ENCODE measurements around the gene CPA2. TPM values are rescaled to one million over a fixed set of nuclear protein-coding genes. Genes with fewer than 3 reads are reported as not detected.

Gene CPA2
- total RNA-seq, 5 donors from 2014 or later (not counting 1 experiment from before 2014, with no cell fraction given), result 1.7 to 3.1 (median 2.2) TPM; not detected in 2

DNA sequence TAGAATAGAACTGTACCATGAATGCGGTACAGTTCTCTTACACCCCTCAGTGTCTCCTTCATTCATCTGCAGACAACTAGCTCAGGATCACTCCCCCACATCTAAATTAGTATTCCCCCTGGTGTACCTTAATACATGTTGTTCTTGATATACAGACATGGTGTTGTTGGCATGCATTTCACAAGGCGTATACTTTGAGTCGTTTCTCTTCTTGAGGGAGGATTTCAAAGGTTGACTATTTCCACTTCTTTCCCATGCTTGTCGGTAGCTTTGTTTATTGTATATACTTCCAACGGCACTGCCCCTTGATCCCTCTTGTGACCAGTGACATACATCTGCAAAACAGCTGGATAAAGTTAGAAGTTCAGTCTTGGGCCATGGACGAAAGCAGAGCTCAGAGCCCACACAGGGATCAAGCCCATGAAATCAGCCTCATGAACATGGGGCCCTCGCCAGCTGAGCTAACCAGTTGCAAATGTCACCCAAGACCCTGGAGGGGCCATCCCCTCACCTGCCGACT, 34.9 kb downstream of the CPA2 start:
- Mint-ChIP-seq H3K27ac (no peak overlapping the region), H3K4me3 (no peak overlapping the region), H3K4me1 (peaks cover 0 to 4% (median 0%) of the 10 kb centered on the region in 3 donors), H3K27me3 (peaks cover 0 to 10% of the 10 kb centered on the region in 2 donors), H3K36me3 (no peaks in the 10 kb centered on the region), H3K9me3 (no peaks in the 10 kb centered on the region)
- ChIA-PET CTCF (no interaction called here), POLR2A (no interaction called here)
- Histone ChIP-seq H3K4me1 (ENCODE audit: control insufficient read depth in 1 of 2, extremely low read depth in 1 of 2, insufficient read depth in 2 of 2, low read length in 2 of 2) (no peaks in the 10 kb centered on the region), H3K4me3 (ENCODE audit: control insufficient read depth in 1 of 2, extremely low read depth in 1 of 2, low read length in 1 of 2) (no peak overlapping the region), H3K27me3 (replicated peaks in 1 of 2; ENCODE audit: control insufficient read depth in 2 of 2, extremely low read depth in 1 of 2, insufficient read depth in 2 of 2, low read length in 1 of 2) (peaks cover 0 to 19% of the 10 kb centered on the region in 2 experiments), H3K36me3 (ENCODE audit: control insufficient read depth in 2 of 2, extremely low read depth in 1 of 2, insufficient read depth in 1 of 2, low read length in 1 of 2) (no peaks in the 10 kb centered on the region), H3K27ac (ENCODE audit: low read length) (no peak overlapping the region), H3K9me3 (no peaks in the 10 kb centered on the region)
- no peak for DNase-seq
- ATAC-seq (replicated peaks in 1 of 4), result no peak
- 90% methylated on average over 5 of the region's 8 CpGs for WGBS (ENCODE audit: insufficient coverage)

GRCh38 chr7:130302649-130303048, 36.0 kb downstream of the CPA2 start:
- Histone ChIP-seq H3K27me3 (replicated peaks in 1 of 2; ENCODE audit: control insufficient read depth in 2 of 2, extremely low read depth in 1 of 2, insufficient read depth in 2 of 2, low read length in 1 of 2) (peaks cover 0 to 19% of the 10 kb centered on the region in 2 experiments), H3K36me3 (ENCODE audit: control insufficient read depth in 2 of 2, extremely low read depth in 1 of 2, insufficient read depth in 1 of 2, low read length in 1 of 2) (no peaks in the 10 kb centered on the region), H3K4me3 (ENCODE audit: control insufficient read depth in 1 of 2, extremely low read depth in 1 of 2, low read length in 1 of 2) (no peak overlapping the region), H3K9me3 (no peaks in the 10 kb centered on the region), H3K4me1 (ENCODE audit: control insufficient read depth in 1 of 2, extremely low read depth in 1 of 2, insufficient read depth in 2 of 2, low read length in 2 of 2) (no peaks in the 10 kb centered on the region), H3K27ac (ENCODE audit: low read length) (no peak overlapping the region)
- no peak for ATAC-seq (replicated peaks in 1 of 4)
- no peaks in the 10 kb centered on the region for H3K9me3 Mint-ChIP-seq
- peaks cover 0 to 4% (median 0%) of the 10 kb centered on the region in 3 donors for H3K4me1 Mint-ChIP-seq
- ChIA-PET CTCF (interaction anchor here in 1 of 2 donors (0.5 kb wide), 1 partner anchor 357 kb away, joined by 3 read pairs; no protein-coding TSS in a partner anchor), POLR2A (no interaction called here)
- no peak overlapping the region for H3K4me3 Mint-ChIP-seq
- H3K36me3 Mint-ChIP-seq, result no peaks in the 10 kb centered on the region
- no peak for DNase-seq
- peaks cover 0 to 10% of the 10 kb centered on the region in 2 donors for H3K27me3 Mint-ChIP-seq
- H3K27ac Mint-ChIP-seq, result no peak overlapping the region

DNA sequence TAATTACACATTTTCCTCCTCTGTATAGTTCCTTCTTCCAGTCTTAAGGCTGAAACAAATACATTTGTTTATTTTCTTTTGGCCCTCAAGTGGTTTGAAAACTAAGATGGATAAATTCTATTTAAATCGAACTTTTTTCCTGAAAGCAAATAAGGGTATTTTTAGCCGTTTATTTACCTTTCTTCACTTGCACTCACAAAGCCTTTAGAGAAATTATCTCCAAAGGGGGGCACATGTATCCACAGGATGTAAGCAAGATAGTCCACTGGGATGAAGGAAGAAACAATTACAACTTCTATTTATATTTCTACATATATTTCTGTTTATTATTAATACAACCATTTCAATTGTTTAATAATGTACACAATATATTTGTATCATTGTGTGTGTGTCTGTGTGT, 36.5 kb downstream of the CPA2 start:
- Mint-ChIP-seq H3K9me3 (no peaks in the 10 kb centered on the region), H3K4me1 (peaks cover 0 to 4% (median 0%) of the 10 kb centered on the region in 3 donors), H3K4me3 (no peak overlapping the region), H3K27me3 (peaks cover 0 to 10% of the 10 kb centered on the region in 2 donors), H3K36me3 (no peaks in the 10 kb centered on the region), H3K27ac (no peak overlapping the region)
- DNase-seq (no peak), ATAC-seq (replicated peaks in 1 of 4) (no peak)
- Histone ChIP-seq H3K27ac (ENCODE audit: low read length) (no peak overlapping the region), H3K9me3 (no peaks in the 10 kb centered on the region), H3K4me1 (ENCODE audit: control insufficient read depth in 1 of 2, extremely low read depth in 1 of 2, insufficient read depth in 2 of 2, low read length in 2 of 2) (no peaks in the 10 kb centered on the region), H3K27me3 (replicated peaks in 1 of 2; ENCODE audit: control insufficient read depth in 2 of 2, extremely low read depth in 1 of 2, insufficient read depth in 2 of 2, low read length in 1 of 2) (peaks cover 0 to 15% of the 10 kb centered on the region in 2 experiments), H3K36me3 (ENCODE audit: control insufficient read depth in 2 of 2, extremely low read depth in 1 of 2, insufficient read depth in 1 of 2, low read length in 1 of 2) (no peaks in the 10 kb centered on the region), H3K4me3 (ENCODE audit: control insufficient read depth in 1 of 2, extremely low read depth in 1 of 2, low read length in 1 of 2) (no peak overlapping the region)
- ChIA-PET CTCF (no interaction called here), POLR2A (no interaction called here)
- no CpG with 5 or more reads among the region's 2 CpGs for WGBS (ENCODE audit: insufficient coverage)

DNA sequence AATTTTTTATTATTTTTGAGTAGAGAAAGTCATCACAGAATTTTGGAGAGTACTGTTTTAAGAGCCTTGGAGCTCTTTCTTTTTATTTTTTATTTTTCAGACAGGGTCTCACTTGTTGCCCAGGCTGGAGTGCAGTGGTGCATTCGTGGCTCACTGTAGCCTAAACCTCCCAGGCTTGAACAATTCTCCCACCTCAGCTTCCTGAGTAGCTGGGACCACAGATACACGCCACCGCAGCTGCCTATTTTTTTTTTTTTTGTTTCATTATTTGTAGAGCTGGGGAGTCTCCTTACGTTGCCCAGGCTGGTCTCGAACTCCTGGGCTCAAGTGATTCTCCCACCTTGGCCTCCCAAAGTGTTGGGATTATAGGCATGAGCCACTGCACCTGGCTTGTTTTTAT, 36.9 kb downstream of the CPA2 start:
- no peak overlapping the region for H3K27ac ChIP-seq (ENCODE audit: low read length)
- WGBS (ENCODE audit: insufficient coverage), result no CpG with 5 or more reads among the region's 5 CpGs
- Mint-ChIP-seq H3K27me3 (peaks cover 0 to 10% of the 10 kb centered on the region in 2 donors), H3K27ac (no peak overlapping the region), H3K9me3 (no peaks in the 10 kb centered on the region), H3K36me3 (no peaks in the 10 kb centered on the region), H3K4me3 (no peak overlapping the region), H3K4me1 (peaks cover 0 to 4% (median 0%) of the 10 kb centered on the region in 3 donors)
- POLR2A ChIA-PET, result no interaction called here
- no peaks in the 10 kb centered on the region for H3K4me1 ChIP-seq (ENCODE audit: control insufficient read depth in 1 of 2, extremely low read depth in 1 of 2, insufficient read depth in 2 of 2, low read length in 2 of 2)
- DNase-seq (no peak), ATAC-seq (replicated peaks in 1 of 4) (no peak)
- H3K27me3 ChIP-seq (replicated peaks in 1 of 2; ENCODE audit: control insufficient read depth in 2 of 2, extremely low read depth in 1 of 2, insufficient read depth in 2 of 2, low read length in 1 of 2), result peaks cover 0 to 15% of the 10 kb centered on the region in 2 experiments
- no peaks in the 10 kb centered on the region for H3K36me3 ChIP-seq (ENCODE audit: control insufficient read depth in 2 of 2, extremely low read depth in 1 of 2, insufficient read depth in 1 of 2, low read length in 1 of 2)
- no peaks in the 10 kb centered on the region for H3K9me3 ChIP-seq
- CTCF ChIA-PET, result no interaction called here
- no peak overlapping the region for H3K4me3 ChIP-seq (ENCODE audit: control insufficient read depth in 1 of 2, extremely low read depth in 1 of 2, low read length in 1 of 2)

- Histone ChIP-seq H3K27ac (ENCODE audit: low read length) (no peak overlapping the region), H3K9me3 (no peaks in the 10 kb centered on the region), H3K4me1 (ENCODE audit: control insufficient read depth in 1 of 2, extremely low read depth in 1 of 2, insufficient read depth in 2 of 2, low read length in 2 of 2) (no peaks in the 10 kb centered on the region), H3K4me3 (ENCODE audit: control insufficient read depth in 1 of 2, extremely low read depth in 1 of 2, low read length in 1 of 2) (no peak overlapping the region), H3K27me3 (replicated peaks in 1 of 2; ENCODE audit: control insufficient read depth in 2 of 2, extremely low read depth in 1 of 2, insufficient read depth in 2 of 2, low read length in 1 of 2) (peaks cover 0 to 15% of the 10 kb centered on the region in 2 experiments), H3K36me3 (ENCODE audit: control insufficient read depth in 2 of 2, extremely low read depth in 1 of 2, insufficient read depth in 1 of 2, low read length in 1 of 2) (no peaks in the 10 kb centered on the region)
- Mint-ChIP-seq H3K27ac (no peak overlapping the region), H3K36me3 (no peaks in the 10 kb centered on the region), H3K9me3 (no peaks in the 10 kb centered on the region), H3K4me1 (peaks cover 0 to 4% (median 0%) of the 10 kb centered on the region in 3 donors), H3K27me3 (peaks cover 0 to 10% of the 10 kb centered on the region in 2 donors), H3K4me3 (no peak overlapping the region)
- WGBS (ENCODE audit: insufficient coverage), result 100% methylated on average over 2 of the region's 5 CpGs
- DNase-seq, result no peak
- CTCF ChIA-PET, result no interaction called here
- POLR2A ChIA-PET, result no interaction called here
- ATAC-seq (replicated peaks in 1 of 4), result no peak
Observed at GRCh38 chr7:130303982-130304381, 37.3 kb downstream of the CPA2 start.

- peaks cover 0 to 10% of the 10 kb centered on the region in 2 donors for H3K27me3 Mint-ChIP-seq
- no peaks in the 10 kb centered on the region for H3K36me3 Mint-ChIP-seq
- DNase-seq, result no peak
- ChIA-PET CTCF (no interaction called here), POLR2A (no interaction called here)
- H3K27ac Mint-ChIP-seq, result no peak overlapping the region
- H3K27ac ChIP-seq (ENCODE audit: low read length), result no peak overlapping the region
- no peaks in the 10 kb centered on the region for H3K9me3 Mint-ChIP-seq
- no peaks in the 10 kb centered on the region for H3K9me3 ChIP-seq
- no peak overlapping the region for H3K4me3 ChIP-seq (ENCODE audit: control insufficient read depth in 1 of 2, extremely low read depth in 1 of 2, low read length in 1 of 2)
- H3K4me3 Mint-ChIP-seq, result no peak overlapping the region
- no peaks in the 10 kb centered on the region for H3K36me3 ChIP-seq (ENCODE audit: control insufficient read depth in 2 of 2, extremely low read depth in 1 of 2, insufficient read depth in 1 of 2, low read length in 1 of 2)
- H3K4me1 ChIP-seq (ENCODE audit: control insufficient read depth in 1 of 2, extremely low read depth in 1 of 2, insufficient read depth in 2 of 2, low read length in 2 of 2), result no peaks in the 10 kb centered on the region
- peaks cover 0 to 15% of the 10 kb centered on the region in 2 experiments for H3K27me3 ChIP-seq (replicated peaks in 1 of 2; ENCODE audit: control insufficient read depth in 2 of 2, extremely low read depth in 1 of 2, insufficient read depth in 2 of 2, low read length in 1 of 2)
- peaks cover 0 to 4% (median 0%) of the 10 kb centered on the region in 3 donors for H3K4me1 Mint-ChIP-seq
- WGBS (ENCODE audit: insufficient coverage), result 80% methylated on average over 1 of the region's 3 CpGs
- ATAC-seq (replicated peaks in 1 of 4), result no peak
Observed at GRCh38 chr7:130304878-130305277, 38.2 kb downstream of the CPA2 start.

All from T-cell (primary cell).